Measurements from ENCODE around the gene PLEKHO1.
A peak's percentile ranks its signal among the peaks of the same experiment; 100 is the strongest.
"Not testable (repeated sequence)": the region's sequence is repeated elsewhere in the genome, so short reads cannot be mapped to it uniquely, and the experiment has no call there.

PLEKHO1 gene

GRCh38 chr1:150180474-150180873 lies 30.8 kb downstream of the PLEKHO1 start:
- in situ Hi-C loops (cut with MboI; ENCODE audit: low pct_unique_long_range_greater_than_20kb, low sequenced_read_pairs, unreplicated experiment): no loop called here
- DNase-seq (ENCODE audit: low spot score): no peak
- no peak for TF ChIP-seq CTCF (IDR thresholded peaks at IDR 0.05; ENCODE audit: extremely low read depth, insufficient read depth, missing control alignments)

- no peak for TF ChIP-seq CTCF (IDR thresholded peaks at IDR 0.05; ENCODE audit: extremely low read depth, insufficient read depth, missing control alignments)
- in situ Hi-C loops (cut with MboI; ENCODE audit: low pct_unique_long_range_greater_than_20kb, low sequenced_read_pairs, unreplicated experiment): no loop called here
These were observed 32.5 kb downstream of the PLEKHO1 start for GRCh38 chr1:150182247-150182646.

GRCh38 chr1:150183061-150183460 lies 33.3 kb downstream of the PLEKHO1 start:
- in situ Hi-C loops (cut with MboI; ENCODE audit: low pct_unique_long_range_greater_than_20kb, low sequenced_read_pairs, unreplicated experiment): no loop called here
- no peak for TF ChIP-seq CTCF (IDR thresholded peaks at IDR 0.05; ENCODE audit: extremely low read depth, insufficient read depth, missing control alignments)
- no peak for DNase-seq (ENCODE audit: low spot score)

More at GRCh38 chr1:150182247-150182646, 32.5 kb downstream of the PLEKHO1 start:
- no peak for DNase-seq (ENCODE audit: low spot score)

- in situ Hi-C loops (cut with MboI; ENCODE audit: low pct_unique_long_range_greater_than_20kb, low sequenced_read_pairs, unreplicated experiment): no loop called here
These were observed 35.8 kb downstream of the PLEKHO1 start for GRCh38 chr1:150185481-150185880.

GRCh38 chr1:150186438-150186788 lies 36.7 kb downstream of the PLEKHO1 start:
- DNase-seq (ENCODE audit: low spot score); in situ Hi-C loops (cut with MboI; ENCODE audit: low pct_unique_long_range_greater_than_20kb, low sequenced_read_pairs, unreplicated experiment): not testable (repeated sequence)

More at GRCh38 chr1:150185481-150185880, 35.8 kb downstream of the PLEKHO1 start:
- no peak for TF ChIP-seq CTCF (IDR thresholded peaks at IDR 0.05; ENCODE audit: extremely low read depth, insufficient read depth, missing control alignments)
- no peak for DNase-seq (ENCODE audit: low spot score)

GRCh38 chr1:150186789-150187559 lies 37.3 kb downstream of the PLEKHO1 start:
- DNase-seq (ENCODE audit: low spot score): peak; percentile 53
- TF ChIP-seq CTCF (IDR thresholded peaks at IDR 0.05; ENCODE audit: extremely low read depth, insufficient read depth, missing control alignments): peak; percentile 38
- in situ Hi-C loops (cut with MboI; ENCODE audit: low pct_unique_long_range_greater_than_20kb, low sequenced_read_pairs, unreplicated experiment): no loop called here

GRCh38 chr1:150187560-150187931 lies 37.8 kb downstream of the PLEKHO1 start:
- in situ Hi-C loops (cut with MboI; ENCODE audit: low pct_unique_long_range_greater_than_20kb, low sequenced_read_pairs, unreplicated experiment): no loop called here
- TF ChIP-seq CTCF (IDR thresholded peaks at IDR 0.05; ENCODE audit: extremely low read depth, insufficient read depth, missing control alignments): no peak

More at GRCh38 chr1:150187560-150187931, 37.8 kb downstream of the PLEKHO1 start:
- no peak for DNase-seq (ENCODE audit: low spot score)

Measured in GM13977 (cell line).